ENCODE results near the gene SLC35A4.

GRCh38 chr5:140588311-140589070 is 23.9 kb downstream of the SLC35A4 start:
- TF ChIP-seq MAX (IDR thresholded peaks at IDR 0.05) (no peak), SALL2 (CRISPR knock-in tag; IDR thresholded peaks at IDR 0.05) (no peak), ZNF724P (CRISPR knock-in tag; IDR thresholded peaks at IDR 0.05; ENCODE audit: borderline replicate concordance) (no peak), POLR2AphosphoS5 (IDR thresholded peaks at IDR 0.05; ENCODE audit: low read depth, low read length) (no peak), CBX2 (IDR thresholded peaks at IDR 0.05; ENCODE audit: low read depth, low read length) (no peak), CBX2 (CRISPR knock-in tag; IDR thresholded peaks at IDR 0.05; ENCODE audit: low read depth) (no peak), CC2D1A (CRISPR knock-in tag; IDR thresholded peaks at IDR 0.05) (no peak), ZNF160 (CRISPR knock-in tag; IDR thresholded peaks at IDR 0.05) (no peak)
- TF ChIP-seq, protein P1, sequence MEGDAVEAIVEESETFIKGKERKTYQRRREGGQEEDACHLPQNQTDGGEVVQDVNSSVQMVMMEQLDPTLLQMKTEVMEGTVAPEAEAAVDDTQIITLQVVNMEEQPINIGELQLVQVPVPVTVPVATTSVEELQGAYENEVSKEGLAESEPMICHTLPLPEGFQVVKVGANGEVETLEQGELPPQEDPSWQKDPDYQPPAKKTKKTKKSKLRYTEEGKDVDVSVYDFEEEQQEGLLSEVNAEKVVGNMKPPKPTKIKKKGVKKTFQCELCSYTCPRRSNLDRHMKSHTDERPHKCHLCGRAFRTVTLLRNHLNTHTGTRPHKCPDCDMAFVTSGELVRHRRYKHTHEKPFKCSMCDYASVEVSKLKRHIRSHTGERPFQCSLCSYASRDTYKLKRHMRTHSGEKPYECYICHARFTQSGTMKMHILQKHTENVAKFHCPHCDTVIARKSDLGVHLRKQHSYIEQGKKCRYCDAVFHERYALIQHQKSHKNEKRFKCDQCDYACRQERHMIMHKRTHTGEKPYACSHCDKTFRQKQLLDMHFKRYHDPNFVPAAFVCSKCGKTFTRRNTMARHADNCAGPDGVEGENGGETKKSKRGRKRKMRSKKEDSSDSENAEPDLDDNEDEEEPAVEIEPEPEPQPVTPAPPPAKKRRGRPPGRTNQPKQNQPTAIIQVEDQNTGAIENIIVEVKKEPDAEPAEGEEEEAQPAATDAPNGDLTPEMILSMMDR (CRISPR knock-in tag; IDR thresholded peaks at IDR 0.05), result no peak

Measured in HepG2 (cell line).